ENCODE data around the gene POM121L2. TPM values are rescaled to one million over a fixed set of nuclear protein-coding genes. Genes with fewer than 3 reads are reported as not detected.

POM121L2 gene
- total and polyA plus RNA-seq, 3 donors from 2014 or later: 4.2 to 18.4 (median 5.1) TPM

GRCh38 chr6:27260369-27260768, 51.7 kb downstream of the POM121L2 start:
- intact Hi-C loops (cut with DNase I; ENCODE audit: low total_unique reads): no loop called here

More at GRCh38 chr6:27260369-27260768, 51.7 kb downstream of the POM121L2 start:
- no peak for TF ChIP-seq POLR2A (IDR thresholded peaks at IDR 0.05)
- no peak for TF ChIP-seq CTCF (IDR thresholded peaks at IDR 0.05)
- Histone ChIP-seq H3K36me3 (ENCODE audit: low read depth, missing control alignments) (no peaks in the 10 kb centered on the region), H3K9me3 (no peaks in the 10 kb centered on the region), H3K4me3 (peak overlapping the region; percentile 6 to 38), H3K27me3 (no peaks in the 10 kb centered on the region), H3K4me1 (no peaks in the 10 kb centered on the region), H3K27ac (no peak overlapping the region)
- DNase-seq: no peak
- 3 to 5% methylated on average over 21 of the region's 21 CpGs for WGBS, 2 donors

Other genes with a start within 250 kb of the POM121L2 start
- 1 to 10 TPM; 7.9 to 8.6 TPM for gene PRSS16, start 64.6 kb downstream of the POM121L2 start, total RNA-seq
- 4.5 TPM for gene PRSS16, start 64.6 kb downstream of the POM121L2 start, polyA plus RNA-seq (ENCODE audit: insufficient read depth, low read depth, low replicate concordance)
- 10 to 100 TPM; 11.8 to 12.5 TPM for gene ZNF391, start 76.5 kb upstream of the POM121L2 start, total RNA-seq
- 13.1 TPM for gene ZNF391, start 76.5 kb upstream of the POM121L2 start, polyA plus RNA-seq (ENCODE audit: insufficient read depth, low read depth, low replicate concordance)
- 10 to 100 TPM; 11.9 to 17.5 TPM for gene ZNF184, start 160.8 kb upstream of the POM121L2 start, total RNA-seq
- 11.4 TPM for gene ZNF184, start 160.8 kb upstream of the POM121L2 start, polyA plus RNA-seq (ENCODE audit: insufficient read depth, low read depth, low replicate concordance)

All from testis (tissue), 3 donors.